Measurements from ENCODE around the gene CHST1.
A peak's percentile ranks its signal among the peaks of the same experiment; 100 is the strongest.

The CHST1 gene

DNA sequence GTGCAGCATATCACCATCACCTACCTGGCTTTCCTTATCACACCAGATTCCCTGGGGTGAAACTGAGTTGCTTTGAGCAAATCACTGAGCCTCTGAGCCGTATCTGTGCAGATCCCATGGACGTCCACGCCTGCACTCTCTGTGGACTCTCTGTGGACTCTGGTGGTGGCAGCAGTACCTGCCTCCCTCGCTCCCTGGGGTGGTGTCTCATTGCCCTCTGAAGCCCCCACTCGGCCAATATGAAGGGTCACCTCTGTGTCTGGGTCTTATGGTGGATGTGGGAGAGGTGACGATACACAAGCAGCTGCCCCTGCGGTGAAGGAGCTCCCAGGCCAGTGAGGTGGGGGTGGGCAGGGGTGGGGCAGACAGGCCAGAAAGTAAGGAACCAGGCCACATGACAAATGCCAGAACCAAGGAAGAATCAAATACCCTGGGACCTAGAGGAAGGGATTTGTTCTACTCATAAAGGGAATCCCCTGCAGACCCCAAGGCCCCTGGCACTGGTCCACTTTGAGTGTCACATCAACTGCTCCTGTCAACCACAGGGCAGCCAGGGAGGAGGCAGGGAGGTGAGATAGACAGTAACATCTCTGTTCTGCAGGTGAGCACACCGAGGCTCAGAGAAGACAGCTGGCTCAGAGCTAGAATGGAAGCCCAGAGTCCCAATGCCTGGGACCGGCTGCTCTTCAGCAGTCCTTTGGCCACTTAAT is 9.2 kb upstream of the CHST1 start:
- DNase-seq, result no peak

DNA sequence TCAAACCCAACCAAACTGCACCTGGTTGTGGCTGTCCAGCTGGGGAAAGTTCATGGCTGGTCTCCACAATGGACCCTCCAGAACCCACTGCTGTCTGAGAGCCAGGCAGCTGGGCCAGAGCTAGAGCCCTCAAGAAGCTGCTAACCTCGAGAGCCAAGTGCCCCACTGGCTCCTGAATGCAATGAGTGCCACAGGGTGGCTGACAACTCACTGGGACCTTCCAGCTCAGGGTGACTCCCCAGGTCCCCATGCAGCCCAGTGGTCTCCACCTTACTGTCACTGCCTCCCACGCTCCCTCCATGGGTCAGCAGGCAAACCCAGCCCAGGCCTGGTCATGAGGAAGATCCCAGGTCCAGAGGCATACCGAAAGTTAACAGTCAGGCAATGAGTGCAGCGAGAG is 8.0 kb upstream of the CHST1 start:
- DNase-seq, result no peak

DNA sequence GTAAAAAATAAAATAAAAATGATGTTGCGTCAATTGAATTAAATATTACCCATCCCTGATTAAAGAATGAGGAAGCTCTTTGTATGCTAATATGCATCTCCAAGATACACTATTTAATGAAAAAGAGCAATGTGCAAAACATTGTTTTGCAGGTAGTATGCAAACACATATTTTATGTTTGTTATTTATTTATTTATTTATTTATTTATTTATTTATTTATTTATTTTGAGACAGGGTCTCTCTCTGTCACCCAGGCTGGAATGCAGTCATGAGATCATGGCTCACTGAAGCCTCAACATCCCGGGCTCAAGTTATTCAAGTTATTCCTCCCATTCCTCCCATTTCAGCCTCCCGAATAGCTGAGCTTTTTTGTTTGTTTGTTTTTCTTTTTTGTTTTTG is 7.2 kb upstream of the CHST1 start:
- DNase-seq, result no peak

DNA sequence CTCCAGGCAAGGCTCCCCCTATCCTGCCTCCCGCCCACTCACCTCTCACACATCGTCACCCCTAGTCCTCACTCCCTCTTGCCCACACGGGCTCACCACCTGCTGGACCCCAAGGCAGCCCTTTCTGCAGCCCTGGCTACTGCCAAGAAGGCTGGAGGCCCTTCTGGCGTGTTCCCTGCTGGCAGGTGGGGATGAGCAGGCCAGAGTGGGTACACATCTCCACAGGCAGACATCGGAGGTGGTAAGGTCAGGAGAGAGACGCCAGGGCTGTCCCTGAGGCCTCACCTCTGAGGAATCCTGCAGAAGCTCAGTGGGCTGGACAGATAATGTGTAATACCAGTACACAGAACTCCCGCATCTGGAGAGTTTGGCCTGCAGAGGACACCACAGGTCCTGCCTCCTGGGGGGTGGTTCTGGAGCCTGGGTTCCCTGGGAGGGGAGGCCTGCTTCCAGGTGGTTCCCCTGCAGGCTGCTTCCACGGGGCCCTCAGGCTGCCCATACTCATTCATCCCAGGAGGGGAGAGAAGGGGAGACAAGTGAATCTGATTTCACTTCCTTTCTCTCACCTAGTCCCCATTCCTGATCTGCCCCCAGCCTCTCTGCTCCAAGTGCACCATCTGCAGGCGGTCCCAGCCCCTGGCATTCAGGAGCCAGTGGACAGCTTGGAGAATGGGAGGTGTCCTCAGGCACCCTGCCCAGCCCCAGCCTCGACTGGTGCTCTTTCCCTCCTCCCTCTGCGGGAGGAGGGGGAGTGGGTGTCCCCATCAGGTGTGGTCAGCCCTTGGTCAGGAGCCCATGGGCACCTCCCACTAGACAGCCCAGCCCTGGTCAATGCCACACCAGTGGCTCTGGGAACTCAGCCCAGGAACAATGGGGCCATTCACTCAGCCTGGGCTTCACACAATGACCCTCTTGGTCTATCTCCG is 6.1 kb upstream of the CHST1 start:
- DNase-seq, result no peak

DNA sequence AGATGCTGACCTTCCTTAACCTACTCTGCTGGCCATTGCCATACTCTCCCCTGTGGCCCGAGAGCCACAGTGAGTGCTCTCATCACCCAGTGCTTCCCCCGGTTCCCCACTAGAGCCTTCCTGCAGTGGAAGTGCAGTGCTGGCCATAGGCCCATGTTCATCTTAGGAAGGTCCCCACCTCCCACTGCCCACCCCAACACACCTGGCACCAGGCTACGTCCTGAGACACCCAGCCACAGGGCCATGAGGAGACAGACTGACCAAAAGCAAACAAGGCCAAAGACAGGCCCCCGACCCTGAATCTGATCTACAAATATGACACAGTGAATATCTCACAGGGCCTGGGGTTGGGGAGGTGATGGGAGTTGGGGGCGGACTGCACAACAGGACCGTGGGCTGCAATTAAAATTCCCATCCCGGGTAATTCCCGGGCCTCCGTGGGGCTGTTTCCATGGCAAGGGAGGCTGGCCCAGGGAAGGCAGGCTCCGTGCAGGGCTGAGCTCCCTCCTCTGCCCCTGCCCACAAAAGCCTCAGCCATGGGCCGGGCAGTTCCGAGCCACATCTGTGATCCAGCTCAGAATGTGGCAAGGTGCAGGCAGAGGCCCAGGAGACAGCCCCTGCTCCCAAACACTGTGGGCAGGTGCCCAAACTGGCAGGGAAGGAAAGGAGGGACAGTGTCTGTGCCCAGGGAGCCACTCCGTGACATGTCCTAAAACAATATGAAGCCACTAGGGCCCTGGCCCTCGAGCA is 5.1 kb upstream of the CHST1 start:
- DNase-seq, result no peak

DNA sequence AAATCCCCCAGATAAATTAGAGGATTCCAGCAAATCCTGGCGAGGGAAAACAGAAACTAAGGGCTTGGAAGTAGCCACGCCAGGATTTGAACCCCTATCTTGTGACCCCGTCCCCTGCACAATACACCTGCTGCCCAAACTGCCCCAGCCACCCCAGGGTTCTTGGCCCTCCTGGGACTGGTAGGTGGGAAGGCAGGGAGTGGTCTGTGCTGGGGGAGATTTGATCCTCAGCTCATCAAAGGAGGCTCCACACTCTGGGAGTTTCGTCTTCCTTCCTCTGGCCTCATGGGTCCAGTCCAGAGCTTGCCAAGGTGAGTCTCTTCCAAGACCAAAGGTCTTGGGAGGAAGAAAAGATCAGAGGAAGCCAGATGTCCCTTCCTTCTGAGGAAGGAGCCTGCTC is 4.5 kb upstream of the CHST1 start:
- DNase-seq, result no peak

DNA sequence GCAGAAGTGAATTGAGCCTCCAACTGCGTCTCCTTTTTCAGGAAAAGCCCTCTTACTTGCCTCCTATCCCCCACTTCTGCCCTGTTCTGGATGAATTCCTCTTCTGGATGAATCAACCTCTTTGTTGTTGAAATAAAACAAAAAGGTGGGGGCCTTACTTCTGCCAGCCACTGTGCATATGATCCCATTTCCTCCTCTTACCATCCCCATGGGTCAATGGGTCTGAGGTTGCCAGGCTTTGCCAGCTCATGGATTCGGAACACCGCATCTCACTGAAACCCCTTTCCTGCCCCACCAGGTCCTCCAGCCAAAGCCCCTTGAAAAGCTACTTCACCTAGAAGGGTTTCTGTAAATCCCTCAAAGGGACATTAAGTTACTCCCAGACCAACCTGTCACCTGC is 3.7 kb upstream of the CHST1 start:
- no peak for DNase-seq

DNA sequence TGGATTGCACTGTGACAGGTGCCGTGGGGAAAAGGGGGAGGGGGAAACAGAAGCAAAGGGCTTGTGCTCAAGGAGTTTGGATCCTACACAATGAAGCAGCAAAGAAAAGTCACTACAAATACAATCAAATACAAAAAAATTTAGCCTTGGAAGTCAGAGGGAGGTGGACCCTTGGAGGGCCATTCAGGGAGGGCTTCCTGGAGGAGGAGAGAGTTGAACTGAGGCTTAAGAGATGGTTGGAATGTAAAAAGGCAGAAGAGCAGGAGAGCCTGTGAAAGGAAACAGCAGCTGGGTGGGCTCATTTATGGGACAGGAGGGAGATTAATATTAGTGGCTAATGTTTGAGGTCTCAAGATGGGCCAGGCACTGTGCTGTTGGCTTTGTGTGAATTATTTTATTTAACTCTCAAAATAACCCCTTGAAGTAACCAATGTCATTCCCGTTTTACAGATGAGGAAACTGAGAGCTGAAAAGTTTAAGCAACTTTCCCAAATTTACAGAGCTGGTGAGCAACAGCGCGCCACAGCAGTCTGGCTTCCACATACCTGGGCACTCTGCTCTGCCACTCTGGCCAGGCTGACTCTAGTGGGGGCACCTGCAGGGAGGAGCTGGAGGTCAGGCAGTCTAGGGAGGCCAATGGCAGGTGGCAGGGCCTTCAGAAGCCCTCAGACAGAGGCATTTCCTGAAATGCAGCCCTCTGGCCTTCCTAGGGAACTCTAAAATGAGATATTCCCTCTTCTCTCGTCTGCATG is 2.7 kb upstream of the CHST1 start:
- DNase-seq, result no peak

DNA sequence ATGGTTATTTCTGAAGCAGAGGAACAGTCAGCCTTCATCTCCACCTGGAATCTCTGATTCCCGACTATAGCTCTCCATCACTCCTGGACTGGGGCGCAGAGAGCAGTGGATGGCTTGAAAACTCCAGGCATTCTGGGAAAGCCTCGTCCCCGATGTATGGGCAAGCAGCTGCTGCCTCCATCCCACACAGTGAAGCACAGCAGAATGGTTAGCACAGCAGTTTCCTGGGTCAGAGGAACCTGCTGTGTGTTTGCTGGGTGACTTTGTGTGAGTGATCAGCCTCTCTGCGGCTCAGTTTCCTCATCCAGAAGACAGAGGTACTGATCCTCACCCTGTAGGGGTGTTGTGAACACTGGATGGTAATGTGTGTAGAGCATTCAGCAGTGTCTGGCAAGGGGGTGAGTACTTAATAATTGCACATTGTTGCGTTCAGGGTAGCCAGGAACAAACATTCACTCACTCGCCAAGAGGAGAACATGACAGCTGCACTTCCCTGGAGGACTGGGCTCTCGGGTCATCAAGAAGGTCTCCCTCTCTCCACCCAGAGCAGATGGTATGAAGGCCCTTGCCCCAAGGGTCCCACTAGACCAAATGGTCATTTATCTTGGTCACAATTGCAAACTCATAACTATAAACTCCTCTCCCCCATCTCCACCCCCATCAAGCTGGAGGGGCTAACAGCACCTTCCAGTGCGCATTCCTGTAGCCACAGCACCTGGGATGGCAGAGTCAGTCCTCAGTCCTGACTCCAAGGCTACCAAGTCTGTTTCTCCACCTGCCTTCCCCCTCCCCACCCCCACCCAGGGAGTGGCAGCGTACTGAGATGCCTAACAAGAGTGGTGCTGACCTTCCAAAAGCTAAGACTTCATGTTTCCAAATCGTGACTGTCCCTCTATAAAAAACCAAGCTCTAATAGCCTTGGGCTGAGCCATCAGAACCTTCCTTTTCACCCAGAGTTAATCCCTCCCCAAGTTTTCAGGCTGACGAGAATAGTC is 1.5 kb upstream of the CHST1 start:
- no peak for DNase-seq

DNA sequence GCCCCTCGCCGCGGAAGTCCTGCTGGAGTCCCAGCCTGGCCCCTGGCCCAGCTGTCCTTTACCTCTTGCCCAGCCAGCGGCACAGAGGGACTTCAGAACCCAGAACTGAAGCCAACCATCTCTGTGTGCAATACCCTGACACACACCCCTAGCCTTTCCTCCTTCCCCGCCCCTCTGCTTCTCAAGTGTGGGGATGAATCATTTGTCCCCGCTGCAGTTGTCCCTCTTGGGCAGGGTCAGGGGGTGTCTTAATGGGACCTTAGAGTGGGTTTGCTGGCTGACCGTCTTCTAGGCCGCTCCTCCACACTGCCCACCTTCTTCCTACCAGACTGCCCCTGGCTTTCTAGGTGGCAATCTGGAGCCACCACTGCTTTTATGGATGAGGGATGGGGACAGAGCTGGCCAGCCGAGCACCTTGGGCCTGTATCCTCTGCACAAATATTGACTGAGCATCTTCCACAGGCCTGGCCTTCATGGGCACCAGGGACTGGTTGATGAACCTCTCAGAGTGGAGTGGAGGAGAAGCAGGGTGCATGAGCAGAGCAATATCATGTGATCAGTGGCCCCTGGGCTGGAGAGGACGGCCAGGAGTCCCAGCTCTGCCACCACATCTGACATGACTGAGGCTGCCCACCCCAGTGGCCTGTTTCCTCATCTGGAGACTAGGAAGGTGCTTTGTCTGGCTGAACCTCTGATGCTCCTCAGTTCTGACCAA is 668 bp upstream of the CHST1 start:
- peak; percentile 21 for DNase-seq

DNA sequence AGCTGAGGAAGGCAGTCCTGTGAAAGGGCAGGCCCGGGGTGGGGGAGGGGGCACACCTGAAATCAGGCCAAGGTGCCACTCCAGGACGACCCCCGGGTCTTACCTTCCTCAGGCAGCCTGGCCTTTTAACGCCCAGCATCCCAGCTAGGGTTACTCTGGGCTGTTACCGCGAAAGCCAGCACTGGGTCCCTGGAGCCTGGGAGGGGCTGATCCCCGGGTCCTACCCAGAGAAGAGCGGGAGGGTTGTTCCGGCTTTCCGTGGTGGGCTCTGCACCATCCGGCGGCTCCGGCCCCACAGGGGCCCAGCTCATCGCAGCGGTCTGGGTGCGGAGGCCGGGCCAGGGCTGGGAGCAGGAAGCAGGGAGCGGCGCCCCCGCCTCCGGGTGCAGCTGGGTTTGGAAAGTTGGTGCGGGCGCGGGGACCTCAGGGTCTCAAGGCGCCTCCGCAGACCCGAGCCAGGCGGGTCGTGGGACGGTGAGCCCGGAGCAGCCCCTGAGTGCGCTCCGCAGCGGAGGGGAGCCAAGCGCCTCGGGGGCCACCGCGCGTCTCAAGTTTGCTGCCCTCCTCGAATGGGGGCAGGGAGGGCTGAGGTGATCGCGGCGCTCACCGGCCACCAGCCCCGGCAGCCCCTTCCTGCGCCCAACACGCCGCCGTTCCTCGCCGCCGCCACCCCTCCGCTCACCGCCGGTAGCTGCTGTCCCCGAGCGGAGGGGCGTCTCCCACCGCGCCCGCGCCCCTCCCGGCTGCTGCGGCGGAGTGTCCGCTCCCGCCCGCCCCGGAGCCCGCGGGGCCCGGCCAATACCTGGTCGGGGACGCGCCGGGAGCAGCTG is 831 bp downstream of the CHST1 start:
- DNase-seq, result no peak

DNA sequence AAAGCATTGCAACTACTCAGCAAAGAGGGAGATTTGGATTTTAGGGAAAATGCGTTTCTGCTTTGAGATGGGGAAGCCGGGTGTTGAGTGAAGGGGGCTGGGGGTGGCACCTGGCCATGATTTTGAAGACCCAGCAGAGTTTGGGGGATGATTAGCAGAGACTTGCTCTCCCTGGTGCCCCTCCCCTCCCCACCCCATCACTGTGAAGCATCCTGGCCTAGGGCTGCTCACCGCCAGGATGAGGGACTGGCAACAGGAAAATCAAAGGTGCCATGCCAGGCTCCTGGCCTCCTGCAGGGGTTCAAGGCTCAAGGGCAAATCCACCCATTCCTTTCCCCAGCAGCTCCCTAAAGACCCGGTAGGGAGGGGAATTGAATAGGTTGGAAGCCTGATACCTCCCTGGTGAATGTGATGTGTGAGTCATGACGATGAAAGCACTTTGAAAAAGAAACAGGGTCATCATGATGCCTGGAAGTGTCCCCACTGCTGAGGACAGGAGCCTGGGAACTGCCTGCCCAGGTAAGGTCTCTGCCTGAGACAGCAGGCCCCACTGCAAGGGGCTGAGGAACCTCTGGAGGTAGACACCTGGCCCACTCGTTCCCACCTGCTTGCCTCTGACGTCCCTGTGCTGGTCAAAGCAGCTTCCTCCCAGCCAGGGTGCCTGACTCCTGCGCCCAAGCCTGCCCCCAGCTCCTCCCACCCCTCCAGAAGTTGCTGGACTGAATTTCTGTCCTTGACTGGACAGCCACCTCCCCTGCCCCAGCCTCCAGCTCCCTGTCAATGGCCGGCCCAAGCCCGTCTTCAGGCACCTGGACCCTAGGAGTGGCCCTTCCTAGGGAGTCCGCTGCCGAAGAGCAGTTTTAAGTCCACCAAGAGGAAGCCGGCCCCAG is 1.7 kb downstream of the CHST1 start:
- DNase-seq, result no peak

DNA sequence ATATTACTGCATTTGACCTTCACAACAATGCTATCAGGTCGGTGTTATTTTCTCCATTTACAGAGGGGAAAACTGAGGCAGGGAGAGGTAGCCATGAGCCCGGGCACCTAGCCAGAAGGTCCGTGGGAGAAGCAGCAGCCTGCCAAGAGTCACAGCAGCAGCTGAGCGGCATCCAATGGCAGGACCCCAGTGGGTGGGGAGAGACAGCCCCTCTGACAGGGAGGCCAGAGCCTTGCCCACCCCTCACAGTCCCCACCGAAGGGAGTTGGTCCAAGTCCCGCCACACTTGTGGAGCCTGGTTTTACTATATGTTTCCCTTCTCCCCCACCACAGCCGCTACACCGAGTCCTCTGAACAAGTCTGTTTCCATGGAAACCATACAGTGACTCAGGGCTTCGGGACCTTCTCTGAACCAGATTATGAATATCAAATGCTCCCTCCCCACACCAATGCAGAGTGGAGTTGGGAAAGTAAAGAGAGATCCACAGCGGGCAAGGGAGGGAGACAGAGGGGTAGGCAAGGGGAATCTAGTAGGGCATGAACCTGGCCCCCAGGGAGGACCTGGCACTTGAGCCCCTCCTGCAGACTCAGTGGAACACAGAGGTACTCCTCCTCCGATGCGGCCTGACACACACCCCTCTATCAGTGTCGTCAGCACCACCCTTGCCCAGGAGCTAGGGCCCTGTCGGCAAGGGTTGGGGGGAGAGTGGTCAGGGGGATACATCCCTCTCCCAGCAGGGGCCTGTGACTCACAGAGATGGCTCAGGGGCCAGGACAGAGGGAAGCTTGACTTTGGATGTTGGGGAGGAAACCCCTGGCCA is 2.5 kb downstream of the CHST1 start:
- DNase-seq, result peak; percentile 82

DNA sequence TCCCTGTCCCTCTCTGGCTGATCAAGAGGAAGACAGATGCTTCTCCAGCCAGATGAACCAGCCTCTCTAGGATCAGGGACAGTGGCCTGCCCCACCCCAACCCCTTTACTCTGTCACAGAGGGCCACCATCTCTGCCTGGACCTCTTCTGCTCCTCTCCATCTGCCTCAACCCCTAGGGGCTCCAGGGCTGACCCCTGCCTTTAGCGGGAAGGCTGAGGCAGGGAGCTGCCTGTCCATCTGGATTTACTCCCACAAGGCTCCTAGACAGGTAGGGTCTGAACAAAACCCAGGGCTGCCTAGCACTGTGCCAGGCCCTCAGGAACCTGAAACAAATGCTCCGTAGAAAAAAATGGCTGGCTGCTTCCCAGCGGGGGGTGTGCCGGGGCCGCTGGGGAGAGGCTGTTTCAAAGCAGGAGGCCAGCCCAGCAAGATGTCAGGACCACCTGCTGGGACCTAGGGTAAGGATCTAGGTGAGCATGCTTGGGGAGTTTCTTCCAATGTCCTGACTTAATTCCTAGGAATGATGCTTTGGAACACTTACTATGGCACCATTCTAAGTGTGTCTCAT is 3.2 kb downstream of the CHST1 start:
- DNase-seq, result no peak

DNA sequence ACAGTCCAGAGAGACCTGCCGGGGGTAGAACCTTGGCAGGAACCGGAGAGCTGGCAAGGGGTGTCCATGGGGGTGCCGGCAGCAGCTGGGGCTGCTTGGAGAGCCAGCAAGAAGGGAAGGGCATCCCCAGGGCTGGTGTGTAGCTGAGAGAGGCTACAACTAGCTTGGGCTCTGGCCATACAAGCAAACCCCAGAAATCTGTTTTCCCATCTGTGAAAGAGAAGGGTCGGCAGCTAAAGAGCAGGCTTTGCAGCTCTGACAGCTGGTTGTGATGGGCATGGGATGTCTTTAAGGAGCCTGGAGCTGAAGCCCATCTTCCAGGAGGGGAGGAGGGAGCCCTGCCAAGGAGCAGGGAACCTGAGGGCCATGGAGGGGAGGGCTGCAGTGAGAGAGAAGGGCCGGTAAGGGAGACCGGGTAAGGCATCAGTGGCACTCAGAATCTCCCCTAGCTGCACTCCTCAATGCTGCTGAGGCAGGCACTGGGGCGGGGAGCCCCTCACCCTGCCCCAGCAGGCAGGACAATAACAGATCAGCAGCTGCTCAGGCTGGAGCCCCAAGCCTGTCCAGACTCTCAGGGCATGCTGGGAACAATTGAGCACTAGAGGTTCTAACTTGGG is 3.9 kb downstream of the CHST1 start:
- no peak for DNase-seq

DNA sequence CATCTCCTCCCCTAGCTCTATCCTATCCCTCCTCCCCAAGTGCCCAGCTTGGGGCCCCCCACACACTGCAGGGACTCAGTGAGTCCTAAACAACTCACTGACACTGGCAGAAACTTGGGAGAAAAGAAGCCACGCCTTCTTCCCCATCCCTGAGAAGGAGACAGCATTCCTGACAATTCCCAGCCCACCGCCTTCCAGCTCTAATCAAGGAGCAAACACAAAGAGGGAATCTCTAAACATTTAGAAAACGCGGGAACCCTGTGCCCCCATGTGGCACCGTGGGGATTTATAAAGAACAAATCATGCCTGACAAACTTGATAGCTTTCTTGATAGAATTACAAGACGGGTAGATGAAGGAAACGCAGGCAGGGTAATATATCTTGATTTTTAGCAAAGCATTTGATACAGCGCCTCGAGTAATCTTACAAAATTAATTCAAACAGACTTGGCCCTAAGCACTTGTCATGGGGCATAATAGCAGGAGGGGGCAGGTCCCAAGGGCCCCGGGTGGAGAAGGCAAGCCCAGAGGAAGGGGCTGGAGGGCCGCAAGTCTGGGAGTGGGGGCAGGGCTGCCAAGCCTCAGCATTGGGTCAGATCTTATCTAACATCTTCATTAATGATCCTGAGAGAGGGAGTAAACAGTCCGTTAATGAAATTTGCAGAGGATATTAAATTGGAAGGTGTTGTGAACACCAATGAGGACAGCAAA is 4.5 kb downstream of the CHST1 start:
- no peak for DNase-seq

DNA sequence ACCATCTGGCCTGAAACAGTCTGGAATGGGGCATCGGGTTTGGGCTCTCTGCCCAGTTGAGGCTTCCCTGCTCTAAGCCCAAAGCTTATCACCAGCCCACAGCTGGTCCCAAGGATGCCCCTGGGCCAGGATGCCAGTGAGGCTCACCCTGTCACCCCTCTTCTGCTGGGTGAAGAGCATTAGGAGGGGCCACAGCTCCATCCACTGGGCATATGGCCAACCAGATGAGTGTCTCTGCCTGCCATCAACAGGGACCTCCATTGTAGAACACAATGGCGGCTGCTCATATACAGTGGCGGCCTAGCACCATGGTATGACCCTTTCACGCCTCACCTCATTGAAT is 5.6 kb downstream of the CHST1 start:
- DNase-seq, result peak; percentile 80

Measured in hematopoietic multipotent progenitor cell treated with erythropoietin and hydrocortisone succinate and interleukin-3 and kit ligand, for 6 days (in vitro differentiated cells).